ENCODE measurements around the gene SLFNL1. TPM values are rescaled to one million over a fixed set of nuclear protein-coding genes. Genes with fewer than 3 reads are reported as not detected.

SLFNL1 gene
- total RNA-seq, 1 donor from 2014 or later = 1.3 TPM

- Mint-ChIP-seq H3K4me3 (peak overlapping the region; percentile 76), H3K4me1 (peaks cover 30% of the 10 kb centered on the region), H3K27ac (peak overlapping the region; percentile 89), H3K27me3 (ENCODE audit: low read depth) (no peaks in the 10 kb centered on the region), H3K9me3 (no peaks in the 10 kb centered on the region), H3K36me3 (peaks cover 2% of the 10 kb centered on the region)
- TF ChIP-seq CTCF (IDR thresholded peaks at IDR 0.05; ENCODE audit: unreplicated experiment) = no peak
- no peak for DNase-seq (ENCODE audit: low spot score in 2 of 2, unreplicated experiment in 2 of 2)
These were observed 42.7 kb downstream of the SLFNL1 start for GRCh38 chr1:40978886-40979240.

- DNase-seq (ENCODE audit: low spot score in 2 of 2, unreplicated experiment in 2 of 2) = no peak
- TF ChIP-seq CTCF (IDR thresholded peaks at IDR 0.05; ENCODE audit: unreplicated experiment) = no peak
- no peaks in the 10 kb centered on the region for H3K36me3 Mint-ChIP-seq
- H3K4me1 Mint-ChIP-seq = peaks cover 30% of the 10 kb centered on the region
- H3K27ac Mint-ChIP-seq = no peak overlapping the region
- H3K4me3 Mint-ChIP-seq = no peak overlapping the region
- no peaks in the 10 kb centered on the region for H3K9me3 Mint-ChIP-seq
- no peaks in the 10 kb centered on the region for H3K27me3 Mint-ChIP-seq (ENCODE audit: low read depth)
These were observed 43.8 kb downstream of the SLFNL1 start for GRCh38 chr1:40977716-40978115.

GRCh38 chr1:40976952-40977690 lies 44.4 kb downstream of the SLFNL1 start:
- H3K27me3 Mint-ChIP-seq (ENCODE audit: low read depth) = no peaks in the 10 kb centered on the region
- no peaks in the 10 kb centered on the region for H3K36me3 Mint-ChIP-seq
- no peak overlapping the region for H3K4me3 Mint-ChIP-seq
- TF ChIP-seq CTCF (IDR thresholded peaks at IDR 0.05; ENCODE audit: unreplicated experiment) = no peak
- no peaks in the 10 kb centered on the region for H3K9me3 Mint-ChIP-seq
- peaks cover 25% of the 10 kb centered on the region for H3K4me1 Mint-ChIP-seq
- H3K27ac Mint-ChIP-seq = no peak overlapping the region
- DNase-seq (ENCODE audit: low spot score in 2 of 2, unreplicated experiment in 2 of 2) = no peak

- Mint-ChIP-seq H3K36me3 (no peaks in the 10 kb centered on the region), H3K27me3 (ENCODE audit: low read depth) (no peaks in the 10 kb centered on the region), H3K9me3 (no peaks in the 10 kb centered on the region), H3K27ac (no peak overlapping the region), H3K4me3 (no peak overlapping the region), H3K4me1 (peaks cover 8% of the 10 kb centered on the region)
- TF ChIP-seq CTCF (IDR thresholded peaks at IDR 0.05; ENCODE audit: unreplicated experiment) = no peak
- DNase-seq (ENCODE audit: low spot score in 2 of 2, unreplicated experiment in 2 of 2) = no peak
These were observed 46.6 kb downstream of the SLFNL1 start for GRCh38 chr1:40974945-40975344.

GRCh38 chr1:40973912-40974311 lies 47.6 kb downstream of the SLFNL1 start:
- TF ChIP-seq CTCF (IDR thresholded peaks at IDR 0.05; ENCODE audit: unreplicated experiment) = no peak
- no peak for DNase-seq (ENCODE audit: low spot score in 2 of 2, unreplicated experiment in 2 of 2)
- no peaks in the 10 kb centered on the region for H3K36me3 Mint-ChIP-seq
- H3K4me3 Mint-ChIP-seq = no peak overlapping the region
- H3K4me1 Mint-ChIP-seq = peaks cover 7% of the 10 kb centered on the region
- no peaks in the 10 kb centered on the region for H3K27me3 Mint-ChIP-seq (ENCODE audit: low read depth)
- no peak overlapping the region for H3K27ac Mint-ChIP-seq
- no peaks in the 10 kb centered on the region for H3K9me3 Mint-ChIP-seq

Measured in mesothelial cell of epicardium (in vitro differentiated cells).